IMR-90 (cell line): ENCODE measurements around the gene DPCD.

Source experiments
- BHLHE40 ChIP-seq: fragments of 150-350 bp; IDR thresholded peaks from 2 replicates; pipeline ENCODE4 v1.6.1; 2016; ENCODE audit warnings: mild to moderate bottlenecking, low read depth, low read length
- CEBPB ChIP-seq: IDR thresholded peaks from 2 replicates; pipeline ENCODE4 v1.6.1; 2012; ENCODE audit warnings: low read depth, low read length, improper control_type of control experiment
- CHD1 ChIP-seq: IDR thresholded peaks from 2 replicates; pipeline ENCODE4 v1.6.1; 2012; ENCODE audit warnings: low read depth, low read length, improper control_type of control experiment
- CTCF ChIP-seq: conservative IDR thresholded peaks from 2 replicates; pipeline ENCODE4 v1.5.1; 2012; ENCODE audit warnings: mild to moderate bottlenecking, low read depth, low read length, improper control_type of control experiment
- ELK1 ChIP-seq: fragments of 150-350 bp; IDR thresholded peaks from 2 replicates; pipeline ENCODE4 v1.6.1; 2016; ENCODE audit warnings: low read depth, mild to moderate bottlenecking, low read length, moderate library complexity, borderline replicate concordance
- MAFK ChIP-seq: IDR thresholded peaks from 2 replicates; pipeline ENCODE4 v1.6.1; 2012; ENCODE audit warnings: low read depth, low read length, improper control_type of control experiment
- MAZ ChIP-seq: IDR thresholded peaks from 2 replicates; pipeline ENCODE4 v1.6.1; 2012; ENCODE audit warnings: low read depth, mild to moderate bottlenecking, low read length, improper control_type of control experiment, moderate library complexity, borderline replicate concordance
- MXI1 ChIP-seq: IDR thresholded peaks from 2 replicates; pipeline ENCODE4 v1.6.1; 2012; ENCODE audit warnings: low read depth, mild to moderate bottlenecking, low read length, moderate library complexity, borderline replicate concordance
- NFE2L2 ChIP-seq: fragments of 150-350 bp; IDR thresholded peaks from 2 replicates; pipeline ENCODE4 v1.6.1; 2016; ENCODE audit warnings: low read depth, mild to moderate bottlenecking, low read length
- POLR2A ChIP-seq: IDR thresholded peaks from 2 replicates; pipeline ENCODE4 v1.6.1; 2012; ENCODE audit warnings: mild to moderate bottlenecking, low read depth, low read length
- RCOR1 ChIP-seq: IDR thresholded peaks from 2 replicates; pipeline ENCODE4 v1.6.1; 2012; ENCODE audit warnings: mild to moderate bottlenecking, low read length, improper control_type of control experiment; ENCODE audit not compliant: insufficient replicate concordance
- RFX5 ChIP-seq: IDR thresholded peaks from 2 replicates; pipeline ENCODE4 v1.8.0; 2012; ENCODE audit warnings: low read depth, mild to moderate bottlenecking, low read length, moderate library complexity
- SMC3 ChIP-seq: fragments of 150-350 bp; IDR thresholded peaks from 2 replicates; pipeline ENCODE4 v1.6.1; 2016; ENCODE audit warnings: low read depth, mild to moderate bottlenecking, antibody characterized with exemption, low read length, moderate library complexity
- USF2 ChIP-seq: fragments of 150-350 bp; IDR thresholded peaks from 2 replicates; pipeline ENCODE4 v1.6.1; 2017; ENCODE audit warnings: mild to moderate bottlenecking, antibody characterized with exemption, low read length, low read depth

GRCh38 chr10:101565936-101566332 is 22.2 kb upstream of the DPCD start:
- TF ChIP-seq CTCF (no peak), RFX5 (no peak), POLR2A (no peak), CEBPB (no peak), CHD1 (no peak), BHLHE40 (no peak), USF2 (no peak), MAFK (no peak), MAZ (no peak), RCOR1 (no peak), ELK1 (no peak), SMC3 (no peak), NFE2L2 (no peak), MXI1 (no peak)
